OCI-LY7 (cell line): ENCODE measurements around the gene RPL26.

Source experiments
- EZH2phosphoT487 ChIP-seq: fragments of 200-600 bp; sonication (generic); IDR thresholded peaks from 2 replicates; pipeline ENCODE4 v1.6.1; 2018; ENCODE audit warnings: low read depth, borderline replicate concordance, mild to moderate bottlenecking, mixed run types, antibody characterized with exemption, low read length, moderate library complexity, mixed read lengths
- TF ChIP-seq, protein P1 (sequence below): fragments of 200-600 bp; sonication (generic); conservative IDR thresholded peaks from 2 replicates; pipeline ENCODE4 v1.5.1; 2014; ENCODE audit warnings: mild to moderate bottlenecking, antibody characterized with exemption, low read length, moderate library complexity, mixed read lengths

DNA sequence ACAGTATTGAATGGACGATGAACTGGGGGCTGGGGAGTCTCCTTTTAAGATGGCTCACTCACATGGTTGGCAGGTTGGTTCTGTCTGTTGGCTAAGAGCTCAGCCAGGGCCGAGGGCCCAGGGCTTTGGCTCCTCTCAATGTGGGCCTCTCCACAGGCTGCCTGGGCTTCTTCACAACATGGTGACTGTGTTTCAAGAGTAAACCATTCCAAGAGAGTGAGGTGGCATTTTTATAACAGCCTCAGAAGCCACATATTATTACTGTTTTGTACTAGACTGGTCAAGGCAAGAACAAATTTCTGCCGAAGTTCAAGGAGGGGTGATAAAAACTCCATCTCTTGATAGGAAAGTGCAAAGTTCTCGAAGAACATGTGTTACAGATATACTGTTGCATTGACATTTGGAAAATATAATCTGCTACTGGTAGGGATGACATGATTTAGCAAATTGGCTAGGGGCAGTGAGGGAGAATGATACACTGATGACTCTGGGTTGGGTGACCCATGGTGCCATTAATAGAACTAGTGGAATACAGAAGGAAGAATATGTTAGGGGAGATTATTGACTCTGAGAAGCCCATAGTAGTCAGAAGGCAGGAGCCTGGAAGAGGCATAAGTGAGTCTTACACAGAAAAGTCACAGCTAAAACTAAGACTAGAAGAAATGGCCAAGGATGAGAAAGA, 20.2 kb downstream of the RPL26 start:
- TF ChIP-seq, protein P1, sequence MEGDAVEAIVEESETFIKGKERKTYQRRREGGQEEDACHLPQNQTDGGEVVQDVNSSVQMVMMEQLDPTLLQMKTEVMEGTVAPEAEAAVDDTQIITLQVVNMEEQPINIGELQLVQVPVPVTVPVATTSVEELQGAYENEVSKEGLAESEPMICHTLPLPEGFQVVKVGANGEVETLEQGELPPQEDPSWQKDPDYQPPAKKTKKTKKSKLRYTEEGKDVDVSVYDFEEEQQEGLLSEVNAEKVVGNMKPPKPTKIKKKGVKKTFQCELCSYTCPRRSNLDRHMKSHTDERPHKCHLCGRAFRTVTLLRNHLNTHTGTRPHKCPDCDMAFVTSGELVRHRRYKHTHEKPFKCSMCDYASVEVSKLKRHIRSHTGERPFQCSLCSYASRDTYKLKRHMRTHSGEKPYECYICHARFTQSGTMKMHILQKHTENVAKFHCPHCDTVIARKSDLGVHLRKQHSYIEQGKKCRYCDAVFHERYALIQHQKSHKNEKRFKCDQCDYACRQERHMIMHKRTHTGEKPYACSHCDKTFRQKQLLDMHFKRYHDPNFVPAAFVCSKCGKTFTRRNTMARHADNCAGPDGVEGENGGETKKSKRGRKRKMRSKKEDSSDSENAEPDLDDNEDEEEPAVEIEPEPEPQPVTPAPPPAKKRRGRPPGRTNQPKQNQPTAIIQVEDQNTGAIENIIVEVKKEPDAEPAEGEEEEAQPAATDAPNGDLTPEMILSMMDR = no peak
- no peak for TF ChIP-seq EZH2phosphoT487
